GM19328 (cell line): ENCODE measurements around the gene CD244.
"Not testable (repeated sequence)": the region's sequence is repeated elsewhere in the genome, so short reads cannot be mapped to it uniquely, and the experiment has no call there.

Experiments
- ATAC-seq: cut with Tn5 transposase; IDR thresholded peaks from one replicate; pipeline ENCODE4 v1.9.1; 2021; ENCODE audit warnings: mild to moderate bottlenecking, moderate library complexity; ENCODE audit not compliant: unreplicated experiment

CD244 gene

GRCh38 chr1:160789051-160789701 is 73.5 kb downstream of the CD244 start:
- peak; percentile 27 for ATAC-seq

- not testable (repeated sequence) for ATAC-seq
These were observed 79.5 kb downstream of the CD244 start for GRCh38 chr1:160782988-160783765.

- peak; percentile 83 for ATAC-seq
These were observed 80.6 kb downstream of the CD244 start for GRCh38 chr1:160781914-160782689.

GRCh38 chr1:160781186-160781766 is 81.4 kb downstream of the CD244 start:
- ATAC-seq = no peak

- no peak for ATAC-seq
These were observed 82.3 kb downstream of the CD244 start for GRCh38 chr1:160780398-160780755.
